NCI-H2227 treated with DMSO at 0.1 percent for 48 hours (cell line): Measurements from ENCODE around the gene B4GALT1.
A peak's percentile ranks its signal among the peaks of the same experiment; 100 is the strongest.

Experiments used
- DNase-seq: peaks from one replicate; lab custom pipeline; 2025; lab: John Stamatoyannopoulos, UW

The B4GALT1 gene

GRCh38 chr9:33167084-33167971 is at the start of gene B4GALT1:
B4GALT1 (minus strand) TSS chr9:33167336; CDS start chr9:33167169, 167 bp downstream.
- DNase-seq = peak; percentile 66

DNA sequence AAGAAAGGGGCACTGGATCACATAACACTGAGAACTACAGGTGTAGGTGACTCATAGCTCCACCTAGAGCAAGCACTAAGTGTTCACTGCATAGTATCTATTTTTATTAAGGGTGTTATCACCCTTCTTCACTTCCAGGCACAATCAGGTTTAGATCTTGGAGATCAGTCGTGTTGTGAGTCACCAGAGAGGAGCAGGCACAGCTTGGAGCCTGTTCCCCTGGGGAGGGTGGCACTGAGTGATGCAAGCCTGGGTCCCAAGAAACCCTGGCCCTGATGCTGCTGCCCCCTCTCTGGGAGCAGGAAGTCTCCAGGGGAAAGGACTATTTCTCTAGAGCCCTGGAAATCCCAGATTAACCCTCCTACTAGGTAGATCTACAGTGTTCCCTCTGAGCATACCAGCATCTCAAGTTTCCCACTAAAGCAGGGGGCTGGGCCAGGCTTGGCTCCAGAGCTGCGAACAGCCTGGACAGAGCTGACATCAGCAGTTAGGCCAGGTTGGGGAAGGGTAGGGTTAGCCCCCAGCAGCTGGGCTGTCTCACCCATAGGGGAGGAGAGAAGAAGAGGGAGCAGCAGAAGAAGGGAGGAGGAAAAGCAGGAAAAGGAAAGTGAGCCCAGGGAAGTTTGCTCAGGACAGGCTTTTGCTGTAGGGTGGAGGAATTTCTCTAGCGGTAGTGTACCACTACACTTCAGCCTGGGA is 44.7 kb upstream of the B4GALT1 start:
- DNase-seq = no peak

DNA sequence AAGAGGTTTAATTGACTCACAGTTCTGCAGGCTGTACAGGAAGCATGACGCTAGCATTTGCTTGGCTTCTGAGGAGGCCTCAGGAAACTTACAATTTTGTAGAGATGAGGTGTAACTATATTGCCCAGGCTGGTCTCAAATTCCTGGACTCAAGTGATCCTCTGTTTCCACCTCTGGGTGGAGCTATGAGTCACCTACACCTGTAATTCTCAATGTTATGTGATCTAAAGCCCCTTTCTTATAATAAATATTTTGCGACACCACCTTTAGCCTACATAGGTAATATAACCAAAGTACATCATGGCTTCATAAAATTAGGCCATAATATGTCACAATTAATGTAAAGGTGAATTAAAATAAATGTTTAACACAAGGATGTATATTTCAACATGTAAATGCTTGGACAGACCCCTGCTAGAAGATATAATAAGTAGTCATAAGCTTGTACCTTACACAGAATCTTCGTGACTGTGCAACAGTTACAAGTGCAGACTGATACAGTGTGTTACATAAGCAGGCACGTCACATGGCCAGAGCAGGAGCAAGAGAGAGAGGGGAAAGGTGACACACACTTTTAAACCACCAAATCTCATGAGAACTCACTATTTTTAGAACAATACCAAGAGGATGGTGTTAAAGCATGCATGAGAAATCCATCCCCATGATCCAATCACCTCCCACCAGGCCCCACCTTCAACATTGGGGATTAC is 43.0 kb upstream of the B4GALT1 start:
- DNase-seq = no peak

GRCh38 chr9:33209394-33209793 is 42.3 kb upstream of the B4GALT1 start:
- no peak for DNase-seq

GRCh38 chr9:33202552-33203201 is 35.5 kb upstream of the B4GALT1 start:
- no peak for DNase-seq

GRCh38 chr9:33202018-33202417 is 34.9 kb upstream of the B4GALT1 start:
- DNase-seq = no peak

- no peak for DNase-seq
Measured at GRCh38 chr9:33198165-33198564, 31.0 kb upstream of the B4GALT1 start.

DNA sequence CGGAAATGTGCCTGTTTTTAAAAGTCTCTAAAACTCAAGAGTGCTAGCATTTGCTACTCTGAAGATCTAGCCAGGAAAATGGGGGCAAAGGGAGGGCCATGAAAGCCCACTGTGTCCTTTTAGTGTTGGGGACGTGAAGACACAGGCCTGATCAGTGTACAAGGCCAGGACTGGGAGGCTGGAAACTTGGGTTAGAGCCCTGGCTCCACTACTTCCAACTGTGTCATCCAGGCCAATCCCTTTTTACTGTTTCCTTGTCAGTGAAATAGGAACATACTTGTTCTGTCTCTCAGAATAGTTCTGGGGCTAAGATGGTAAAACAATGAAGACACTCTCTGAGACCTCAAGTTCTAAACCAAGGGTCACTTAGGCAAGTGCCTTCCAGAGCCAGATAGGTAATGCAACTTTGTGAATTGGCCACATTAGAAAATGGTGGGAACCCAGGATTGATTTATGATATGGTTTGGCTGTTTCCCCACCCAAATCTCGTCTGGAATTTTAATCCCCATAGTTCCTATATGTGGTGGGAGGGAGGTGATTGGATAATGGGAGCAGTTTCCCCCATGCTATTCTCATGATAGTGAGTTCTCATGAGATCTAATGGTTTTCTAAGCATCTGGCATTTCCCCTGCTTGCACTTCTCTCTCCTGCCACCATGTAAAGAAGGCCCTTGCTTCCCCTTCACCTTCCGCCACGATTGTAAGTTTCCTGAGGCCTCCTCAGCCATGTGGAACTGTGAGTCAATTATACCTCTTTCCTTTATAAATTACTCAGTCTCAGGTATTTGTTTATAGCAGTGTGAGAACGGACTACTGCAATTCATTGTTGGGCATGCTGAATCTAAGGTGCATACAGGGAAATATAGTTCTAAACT is 30.4 kb upstream of the B4GALT1 start:
- DNase-seq = no peak

DNA sequence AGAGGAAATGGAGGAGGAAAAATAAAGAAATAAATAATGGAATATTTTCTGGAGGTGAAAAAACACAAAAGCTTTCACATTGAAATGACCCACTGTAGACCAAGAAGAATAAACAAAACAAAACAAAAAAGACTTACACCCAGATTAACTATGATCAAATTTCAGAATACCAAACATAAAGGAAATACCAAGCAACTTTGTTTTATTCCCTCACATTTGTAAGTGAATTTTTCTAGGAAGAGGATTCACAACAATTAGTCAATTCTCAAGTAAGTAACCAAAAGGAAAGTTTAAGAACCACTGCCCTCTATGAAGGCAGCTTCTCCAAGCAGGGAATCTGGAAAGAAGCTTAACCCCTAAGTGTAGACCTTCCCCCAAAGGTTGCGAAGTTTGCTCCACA is 29.6 kb upstream of the B4GALT1 start:
- DNase-seq = no peak

DNA sequence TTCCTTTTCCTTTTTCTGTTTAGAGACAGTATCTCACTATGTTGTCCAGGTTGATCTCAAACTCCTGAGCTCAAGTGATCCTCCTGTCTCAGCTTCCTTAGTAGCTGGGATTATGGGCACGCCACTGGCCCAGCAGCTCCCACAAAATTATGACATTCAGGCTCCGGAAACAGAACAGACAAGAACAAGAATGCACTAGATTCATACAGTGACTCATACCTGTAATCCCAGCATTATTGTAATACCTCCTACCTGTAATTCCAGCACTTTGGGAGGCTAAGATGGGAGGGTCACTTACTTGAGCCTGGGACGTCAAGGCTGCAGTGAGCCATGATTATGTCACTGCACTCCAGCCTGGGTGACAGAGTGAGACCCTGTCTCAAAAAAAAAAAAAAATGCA is 26.7 kb upstream of the B4GALT1 start:
- no peak for DNase-seq

DNA sequence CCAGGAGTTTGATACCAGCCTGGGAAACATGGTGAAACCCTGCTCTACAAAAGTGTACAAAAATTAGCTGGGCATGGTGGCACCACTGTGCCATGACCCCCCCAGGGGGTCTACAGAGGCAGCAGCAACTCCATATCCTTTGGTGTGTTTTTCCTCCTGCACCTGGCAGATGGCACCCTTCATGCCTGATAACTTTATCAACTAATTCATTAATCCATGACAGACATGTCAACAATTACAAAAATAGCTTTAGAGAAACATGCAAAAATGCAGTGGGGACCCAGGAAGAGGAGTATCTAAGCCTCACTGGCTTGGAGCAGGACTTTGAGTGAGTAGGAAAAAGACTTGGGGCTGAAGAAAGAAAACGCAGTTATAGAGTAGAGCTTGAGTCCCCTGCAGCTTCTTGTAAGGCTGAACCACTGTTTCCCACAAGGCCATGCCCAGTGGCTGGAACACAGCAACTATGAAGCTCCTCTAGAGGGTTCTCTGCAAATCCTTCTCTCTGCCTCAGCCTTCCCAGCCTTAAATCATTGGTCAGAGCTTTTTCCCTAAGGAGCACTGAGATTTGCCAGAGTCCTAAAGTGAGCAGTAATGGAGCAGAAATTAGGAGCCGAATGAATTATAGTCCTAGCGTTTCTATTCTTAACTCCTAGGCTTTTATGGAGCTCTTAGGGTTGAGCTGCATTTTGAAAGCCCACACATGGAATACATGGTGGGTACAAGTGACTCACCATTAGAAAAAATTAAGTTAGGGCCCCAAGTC is 25.5 kb upstream of the B4GALT1 start:
- DNase-seq = no peak

- DNase-seq = no peak
Measured at GRCh38 chr9:33190021-33190705, 23.0 kb upstream of the B4GALT1 start.

DNA sequence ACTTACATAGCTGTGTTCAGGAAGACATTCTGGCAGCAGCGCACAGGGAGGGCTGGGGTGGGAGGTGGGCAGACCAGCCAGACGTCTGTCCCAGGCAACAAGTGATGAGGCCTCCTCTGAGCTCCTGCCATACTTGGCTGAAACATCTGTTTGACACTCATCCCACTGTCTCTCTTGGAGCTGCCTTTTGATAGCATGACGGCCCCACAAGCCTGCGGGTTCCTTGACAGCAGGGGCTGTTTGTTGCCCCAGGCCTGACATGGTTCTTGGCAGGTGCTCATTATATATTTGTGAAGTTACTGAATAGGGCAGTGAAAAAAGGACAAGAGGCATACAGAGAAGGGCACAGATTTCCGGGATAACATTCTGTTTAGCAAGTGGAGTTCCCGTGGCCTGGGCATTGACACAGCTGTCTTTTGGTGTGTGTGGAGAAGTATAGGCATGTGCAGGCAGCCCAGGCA is 22.2 kb upstream of the B4GALT1 start:
- DNase-seq = no peak

DNA sequence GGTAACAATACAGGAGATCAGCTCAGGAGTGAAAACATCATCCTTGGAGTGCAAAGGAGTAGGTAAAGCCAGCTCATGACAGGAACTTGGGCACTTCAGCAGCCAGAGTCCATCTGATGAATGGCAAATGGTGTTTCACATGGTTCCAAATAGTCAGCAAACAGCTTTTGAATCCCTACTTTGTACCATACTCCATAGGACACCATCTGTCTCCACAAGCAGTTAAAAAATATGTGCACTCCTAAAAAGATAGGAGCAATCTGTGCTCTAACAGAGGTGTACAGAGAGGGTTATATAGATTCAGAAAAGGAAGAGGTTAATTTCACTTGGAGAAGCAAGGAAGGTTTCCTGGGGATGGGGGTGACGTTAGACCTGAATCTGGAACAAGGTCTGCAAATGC is 21.6 kb upstream of the B4GALT1 start:
- no peak for DNase-seq

DNA sequence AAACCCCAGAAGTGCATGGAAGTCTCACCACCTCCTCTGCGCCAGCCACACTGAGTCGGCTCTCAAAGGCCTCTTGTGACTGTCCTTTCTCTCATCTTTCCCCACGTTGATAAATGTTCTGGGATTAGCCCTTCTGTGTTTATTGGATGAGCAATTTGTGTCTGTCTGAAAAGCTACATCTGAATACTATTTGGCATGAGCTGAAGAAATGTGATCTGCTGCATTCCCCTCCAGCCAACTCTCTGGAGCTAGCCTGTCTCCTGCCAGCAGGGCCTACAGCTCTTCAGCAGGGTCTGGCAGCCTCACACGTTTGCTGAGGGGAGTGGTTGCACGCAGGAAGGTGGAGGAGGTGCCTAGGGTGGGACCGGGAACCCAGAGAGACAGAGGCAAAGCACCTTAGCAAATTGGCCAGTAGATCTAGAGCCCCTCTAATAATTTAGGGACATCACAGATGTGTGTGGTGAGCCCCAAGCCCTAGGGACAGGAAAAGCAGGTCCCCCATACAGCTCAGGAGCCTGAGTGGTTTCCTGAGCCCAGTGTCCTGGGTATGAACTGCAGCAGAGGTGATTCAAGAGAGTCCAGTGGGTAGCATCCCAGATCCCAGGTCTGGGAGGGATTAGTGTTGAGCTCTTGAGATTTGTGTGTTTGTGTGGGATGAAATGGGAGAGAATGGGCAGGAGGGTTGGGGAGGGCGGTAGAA is 20.5 kb upstream of the B4GALT1 start:
- DNase-seq = no peak

DNA sequence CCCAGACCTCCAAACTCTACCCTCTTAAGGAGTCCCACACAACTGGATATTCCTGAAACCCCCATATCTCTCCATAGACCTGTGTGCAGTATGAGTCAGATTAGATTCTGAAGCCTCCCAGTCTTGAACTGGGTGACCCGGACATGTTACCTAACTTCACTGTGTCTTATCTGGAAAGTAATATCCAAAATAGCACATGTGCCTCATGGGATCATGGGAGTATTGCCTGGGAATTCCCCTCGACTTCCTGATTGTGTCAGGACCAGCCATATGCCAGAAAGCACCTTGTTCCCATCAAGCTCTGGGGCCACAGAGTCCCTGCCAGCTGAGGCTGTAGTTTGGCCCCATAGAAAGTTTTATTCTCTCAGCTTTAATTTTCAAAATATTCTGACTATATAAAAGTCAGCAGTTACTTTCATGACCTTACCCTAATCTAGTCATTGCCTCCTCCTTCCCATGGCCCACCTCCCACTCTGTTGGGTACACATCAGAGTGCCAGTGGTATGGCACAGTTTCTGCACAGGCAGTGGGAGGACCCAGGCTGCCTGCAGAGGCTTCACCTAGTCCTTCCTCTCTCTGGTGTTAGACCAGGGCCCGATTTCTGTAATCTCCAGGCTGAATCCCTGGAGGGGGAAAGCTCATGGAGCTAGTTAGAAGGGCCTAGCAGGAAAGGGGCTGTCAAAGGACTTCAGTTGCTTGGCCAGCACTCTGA is 19.5 kb upstream of the B4GALT1 start:
- DNase-seq = no peak

- no peak for DNase-seq
Measured at GRCh38 chr9:33185858-33186257, 18.7 kb upstream of the B4GALT1 start.

DNA sequence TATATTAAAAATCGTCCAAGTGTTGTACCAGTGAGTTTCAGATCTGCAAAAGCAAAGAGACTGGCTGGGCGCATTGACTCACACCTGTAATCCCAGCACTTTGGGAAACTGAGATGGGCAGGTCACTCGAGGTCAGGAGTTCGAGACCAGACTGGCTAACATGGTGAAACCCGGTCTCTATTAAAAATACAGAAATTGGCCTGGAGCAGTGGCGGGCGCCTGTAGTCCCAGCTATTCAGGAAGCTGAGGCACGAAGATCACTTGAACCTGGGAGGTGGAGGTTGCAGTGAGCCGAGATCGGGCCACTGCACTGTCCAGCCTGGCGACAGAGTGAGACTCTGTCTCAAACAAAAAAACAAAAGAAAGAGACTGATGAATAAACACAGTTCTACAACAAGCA is 18.3 kb upstream of the B4GALT1 start:
- no peak for DNase-seq
